ENCODE measurements around the gene ERBB4.

DNA sequence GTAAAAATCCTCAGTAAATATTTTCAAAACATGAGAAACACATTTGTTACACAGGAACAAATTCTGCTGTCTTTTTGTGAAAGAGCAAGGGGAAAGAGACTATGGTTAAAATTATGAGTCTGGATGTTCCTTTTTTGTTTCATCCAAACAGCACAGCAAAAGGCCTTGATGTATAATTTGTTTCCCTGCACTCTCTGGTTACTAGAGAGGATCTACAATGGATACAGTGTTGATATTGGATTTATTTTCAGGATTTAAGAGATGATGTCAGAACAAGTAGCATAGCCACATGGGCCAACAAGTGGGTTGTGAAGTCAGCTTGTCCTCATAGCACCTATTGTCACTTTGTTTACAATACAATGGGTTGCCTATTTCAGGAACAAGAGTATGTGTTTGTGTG, 11.3 kb upstream of the ERBB4 start:
- TF ChIP-seq, protein P1, sequence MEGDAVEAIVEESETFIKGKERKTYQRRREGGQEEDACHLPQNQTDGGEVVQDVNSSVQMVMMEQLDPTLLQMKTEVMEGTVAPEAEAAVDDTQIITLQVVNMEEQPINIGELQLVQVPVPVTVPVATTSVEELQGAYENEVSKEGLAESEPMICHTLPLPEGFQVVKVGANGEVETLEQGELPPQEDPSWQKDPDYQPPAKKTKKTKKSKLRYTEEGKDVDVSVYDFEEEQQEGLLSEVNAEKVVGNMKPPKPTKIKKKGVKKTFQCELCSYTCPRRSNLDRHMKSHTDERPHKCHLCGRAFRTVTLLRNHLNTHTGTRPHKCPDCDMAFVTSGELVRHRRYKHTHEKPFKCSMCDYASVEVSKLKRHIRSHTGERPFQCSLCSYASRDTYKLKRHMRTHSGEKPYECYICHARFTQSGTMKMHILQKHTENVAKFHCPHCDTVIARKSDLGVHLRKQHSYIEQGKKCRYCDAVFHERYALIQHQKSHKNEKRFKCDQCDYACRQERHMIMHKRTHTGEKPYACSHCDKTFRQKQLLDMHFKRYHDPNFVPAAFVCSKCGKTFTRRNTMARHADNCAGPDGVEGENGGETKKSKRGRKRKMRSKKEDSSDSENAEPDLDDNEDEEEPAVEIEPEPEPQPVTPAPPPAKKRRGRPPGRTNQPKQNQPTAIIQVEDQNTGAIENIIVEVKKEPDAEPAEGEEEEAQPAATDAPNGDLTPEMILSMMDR (IDR thresholded peaks at IDR 0.05): no peak
- TF ChIP-seq POLR2A (IDR thresholded peaks at IDR 0.05): no peak

All from esophagus squamous epithelium (tissue), 4 donors.